ENCODE results near the gene ZSWIM7.

DNA sequence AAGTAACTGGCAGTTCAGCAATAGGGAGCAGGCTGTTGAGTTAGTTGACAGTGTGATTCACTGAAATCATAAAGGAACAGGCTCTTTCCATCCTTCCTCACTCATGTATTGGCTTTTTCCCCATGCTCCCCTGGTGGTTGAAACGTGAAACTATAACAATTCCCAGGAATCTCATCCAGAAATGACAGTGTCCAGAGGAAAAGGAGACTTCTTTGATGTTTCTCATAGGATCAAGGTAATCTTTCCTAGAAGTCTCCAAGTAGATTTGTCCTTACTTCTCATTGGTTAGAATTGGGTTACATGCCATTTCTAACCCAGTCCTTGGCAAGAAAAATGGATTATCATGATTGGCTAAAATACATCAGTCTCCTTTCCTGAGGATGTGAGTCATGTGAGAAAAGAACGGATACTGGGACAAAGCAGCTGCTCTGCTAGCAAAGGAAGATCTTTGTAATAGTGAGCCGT lies 14.5 kb upstream of the ZSWIM7 start:
- TF ChIP-seq GATA3 (IDR thresholded peaks at IDR 0.05; ENCODE audit: low read depth, low read length) (no peak), GATA2 (IDR thresholded peaks at IDR 0.05; ENCODE audit: low read depth, low read length) (no peak)

Data from SH-SY5Y (cell line).